Measurements from ENCODE around the gene FBRS. TPM values are rescaled to one million over a fixed set of nuclear protein-coding genes. Genes with fewer than 3 reads are reported as not detected.

The FBRS gene
- total and polyA plus RNA-seq, 2 of the 13 experiments (the other 11 are each of a cell fraction or from before 2014, with no cell fraction given), result 13.7 to 16.2 TPM

DNA sequence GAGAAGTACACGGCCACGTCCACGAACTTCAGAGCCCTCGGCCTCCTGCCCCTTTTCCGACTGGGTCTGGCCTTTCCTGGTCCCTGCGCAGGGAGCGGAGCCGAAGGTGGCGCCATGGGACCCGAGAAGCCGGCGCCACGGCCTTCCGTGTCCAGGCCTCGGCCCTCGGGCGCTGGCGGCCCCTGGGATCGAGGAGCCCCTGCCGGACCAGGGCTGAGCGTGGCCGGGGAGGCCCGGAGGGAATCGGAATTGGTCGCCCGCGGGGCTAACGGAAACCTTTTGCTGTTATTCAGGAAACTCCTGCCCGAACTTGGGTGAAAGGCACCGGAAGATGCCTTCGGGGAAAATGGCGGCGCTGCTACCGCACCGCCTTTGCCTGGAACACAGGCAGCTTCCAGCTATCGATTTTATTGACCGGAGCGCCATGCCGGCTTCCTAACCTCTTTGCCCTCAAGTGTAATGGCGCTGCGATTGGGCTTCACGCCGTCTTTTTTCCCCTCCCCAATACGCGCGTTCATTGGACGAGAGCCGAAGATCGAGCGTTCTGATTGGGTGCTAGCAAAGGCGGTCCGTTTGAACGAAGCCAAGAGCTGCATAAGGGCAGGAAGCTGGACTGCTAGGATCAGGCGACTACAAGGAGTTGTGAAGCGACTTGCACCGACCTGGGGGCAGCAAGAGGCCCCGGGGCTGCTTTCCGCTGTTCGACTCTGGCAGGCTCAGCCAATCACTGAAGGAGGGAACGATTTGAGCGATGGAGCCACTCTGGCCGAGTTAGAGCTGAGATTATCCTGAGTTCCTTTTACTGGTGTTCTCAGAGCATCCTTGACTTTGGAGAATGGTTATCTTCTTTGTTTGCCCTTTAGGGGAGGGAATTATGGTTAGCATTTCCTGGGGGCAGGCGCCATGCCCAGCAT lies 48.0 kb upstream of the FBRS start, which contains the start of gene ZNF689 (continued):
- TF ChIP-seq MTERF4 (CRISPR knock-in tag; IDR thresholded peaks at IDR 0.05) (no peak; the same call in 1 of the 2 replicates), ZSCAN12 (CRISPR knock-in tag; IDR thresholded peaks at IDR 0.05) (peak; percentile 49; the same call in 1 of the 2 replicates), RFXANK (CRISPR knock-in tag; IDR thresholded peaks at IDR 0.05) (0 out of 2 replicates have a peak, but pooled peaks have one; percentile 31), CBFB (CRISPR knock-in tag; IDR thresholded peaks at IDR 0.05) (no peak; the same call in 1 of the 2 replicates), MYC (CRISPR knock-in tag; IDR thresholded peaks at IDR 0.05; ENCODE audit: borderline replicate concordance) (peak; percentile 94), ZC3H13 (CRISPR knock-in tag; IDR thresholded peaks at IDR 0.05) (peak; percentile 97), ZNF841 (CRISPR knock-in tag; IDR thresholded peaks at IDR 0.05; ENCODE audit: borderline replicate concordance) (no peak), TRIM24 (CRISPR knock-in tag; IDR thresholded peaks at IDR 0.05) (no peak), ZNF546 (CRISPR knock-in tag; conservative IDR thresholded peaks at IDR 0.05) (no peak; the same call in 1 of the 2 replicates), JUNB (CRISPR knock-in tag; IDR thresholded peaks at IDR 0.05; ENCODE audit: borderline replicate concordance) (no peak), ZMAT3 (CRISPR knock-in tag; conservative IDR thresholded peaks at IDR 0.05) (peak; percentile 95), THYN1 (CRISPR knock-in tag; IDR thresholded peaks at IDR 0.05; ENCODE audit: borderline replicate concordance, low read depth) (no peak), ERF (CRISPR knock-in tag; IDR thresholded peaks at IDR 0.05) (peak; percentile 89), ZNF382 (CRISPR knock-in tag; IDR thresholded peaks at IDR 0.05; ENCODE audit: borderline replicate concordance) (no peak), HES4 (CRISPR knock-in tag; IDR thresholded peaks at IDR 0.05; ENCODE audit: borderline replicate concordance) (no peak; the same call in none of the 2 replicates), NCOA5 (CRISPR knock-in tag; IDR thresholded peaks at IDR 0.05) (no peak), ZFP36L2 (CRISPR knock-in tag; IDR thresholded peaks at IDR 0.05) (no peak), NFE2L1 (CRISPR knock-in tag; IDR thresholded peaks at IDR 0.05; ENCODE audit: borderline replicate concordance) (peak; percentile 86; the same call in 1 of the 2 replicates), ELF3 (CRISPR knock-in tag; IDR thresholded peaks at IDR 0.05) (peak; percentile 88), KLF15 (CRISPR knock-in tag; IDR thresholded peaks at IDR 0.05; ENCODE audit: borderline replicate concordance) (no peak), ZBTB3 (CRISPR knock-in tag; IDR thresholded peaks at IDR 0.05; ENCODE audit: borderline replicate concordance, low read depth) (peak; percentile 90), MEF2D (CRISPR knock-in tag; IDR thresholded peaks at IDR 0.05) (0 out of 2 replicates have a peak, but pooled peaks have one; percentile 83), U2AF1 (optimal IDR thresholded peaks at IDR 0.05; ENCODE audit: low read depth, low read length) (peak; percentile 70), ZHX1 (CRISPR knock-in tag; IDR thresholded peaks at IDR 0.05; ENCODE audit: low read depth) (peak; percentile 93), EZH2 (conservative IDR thresholded peaks at IDR 0.05; ENCODE audit: low read depth, low read length) (no peak)
- TF ChIP-seq, protein P1, sequence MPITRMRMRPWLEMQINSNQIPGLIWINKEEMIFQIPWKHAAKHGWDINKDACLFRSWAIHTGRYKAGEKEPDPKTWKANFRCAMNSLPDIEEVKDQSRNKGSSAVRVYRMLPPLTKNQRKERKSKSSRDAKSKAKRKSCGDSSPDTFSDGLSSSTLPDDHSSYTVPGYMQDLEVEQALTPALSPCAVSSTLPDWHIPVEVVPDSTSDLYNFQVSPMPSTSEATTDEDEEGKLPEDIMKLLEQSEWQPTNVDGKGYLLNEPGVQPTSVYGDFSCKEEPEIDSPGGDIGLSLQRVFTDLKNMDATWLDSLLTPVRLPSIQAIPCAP (CRISPR knock-in tag; IDR thresholded peaks at IDR 0.05; ENCODE audit: low read depth), result peak; percentile 20; the same call in 1 of the 2 replicates
